HAP-1 (cell line): ENCODE results near the gene NOS2.
"Not testable (repeated sequence)": the region's sequence is repeated elsewhere in the genome, so short reads cannot be mapped to it uniquely, and the experiment has no call there.

Experiments used
- DNase-seq, 2 experiments: peaks; one replicate each; pipeline ENCODE4 v3.0.0-alpha.2; 2016 to 2020; ENCODE audit warnings: low spot score in 2 of 2
- H3K27me3 ChIP-seq: fragments of 250-450 bp; sonication (Bioruptor Pico); 2 replicates; pipeline ENCODE4 v1.5.1; 2020; ENCODE audit warnings: low read depth, mild to moderate bottlenecking, moderate library complexity
- H3K36me3 ChIP-seq: fragments of 250-450 bp; sonication (Bioruptor Pico); replicated peaks from 2 replicates; pipeline ENCODE4 v1.5.1; 2020; ENCODE audit warnings: mild to moderate bottlenecking
- H3K4me1 ChIP-seq: fragments of 250-450 bp; sonication (Bioruptor Pico); 2 replicates; pipeline ENCODE4 v1.5.1; 2020; ENCODE audit warnings: mild to moderate bottlenecking
- H3K4me3 ChIP-seq: fragments of 250-450 bp; sonication (Bioruptor Pico); 2 replicates; pipeline ENCODE4 v1.5.1; 2020; ENCODE audit warnings: mild to moderate bottlenecking, moderate library complexity
- H3K9me3 ChIP-seq: fragments of 250-450 bp; sonication (Bioruptor Pico); 2 replicates; pipeline ENCODE4 v1.5.1; 2020; ENCODE audit warnings: mild to moderate bottlenecking, moderate library complexity
- in situ Hi-C: fragments of 300-500 bp; cut with MboI; formaldehyde crosslinking; loops from 3 replicates; pipeline ENCODE4 v1.14.3; 2020; ENCODE audit warnings: low sequenced_read_pairs, inconsistent platforms, mixed read lengths

Gene NOS2

GRCh38 chr17:27800522-27800921 lies at the start of gene NOS2:
Gene NOS2, minus strand, starts transcription at chr17:27800529. Its CDS starts 1,720 bp downstream, at chr17:27798809.
- 0 out of 2 replicates have a peak, but pooled peaks cover under 1% of the 10 kb centered on the region for H3K4me1 ChIP-seq
- no peaks in the 10 kb centered on the region; the same call in 1 of the 2 replicates for H3K27me3 ChIP-seq
- in situ Hi-C loops: loop anchor here (5.0 to 25.0 kb wide), 3 partner anchors 56 to 237 kb away; partner anchors contain the start of gene NLK
- DNase-seq: no peak
- H3K36me3 ChIP-seq: no peaks in the 10 kb centered on the region
- no peak within 1 kb of the TSS for H3K4me3 ChIP-seq
- H3K9me3 ChIP-seq: no peaks in the 10 kb centered on the region

GRCh38 chr17:27849474-27850185 lies 49.3 kb upstream of the NOS2 start:
- in situ Hi-C loops: loop anchor here (25.0 kb wide), 2 partner anchors 162 to 612 kb away; no protein-coding TSS in a partner anchor
- no peaks in the 10 kb centered on the region for H3K4me1 ChIP-seq
- H3K4me3 ChIP-seq: no peak overlapping the region
- no peaks in the 10 kb centered on the region for H3K9me3 ChIP-seq
- H3K27me3 ChIP-seq: no peaks in the 10 kb centered on the region; the same call in 1 of the 2 replicates
- no peak for DNase-seq
- no peaks in the 10 kb centered on the region for H3K36me3 ChIP-seq

DNA sequence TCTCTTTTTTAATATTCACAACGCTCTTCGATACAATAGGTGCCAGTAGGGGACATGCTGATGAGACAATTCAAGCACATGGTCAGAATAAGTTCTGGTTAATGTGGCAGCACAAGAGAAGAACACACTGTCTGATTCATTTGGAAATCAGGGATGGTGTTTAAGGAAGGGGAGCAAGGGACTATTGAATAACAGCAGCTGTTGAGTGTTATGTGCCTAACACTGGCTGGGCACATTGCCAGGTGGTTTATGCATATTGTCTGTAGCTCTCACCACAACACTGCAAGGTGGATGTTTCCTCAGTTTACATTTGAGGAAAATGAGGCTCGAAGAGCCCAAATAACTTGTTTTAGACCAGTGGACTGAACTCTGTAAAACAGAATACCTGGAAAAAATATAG lies 48.6 kb upstream of the NOS2 start:
- H3K27me3 ChIP-seq: no peaks in the 10 kb centered on the region; the same call in 1 of the 2 replicates
- in situ Hi-C loops: loop anchor here (25.0 kb wide), 1 partner anchor 612 kb away; no protein-coding TSS in a partner anchor
- peak in 1 of 2 experiments; percentile 32 for DNase-seq
- H3K4me3 ChIP-seq: no peak overlapping the region
- no peaks in the 10 kb centered on the region for H3K4me1 ChIP-seq
- no peaks in the 10 kb centered on the region for H3K9me3 ChIP-seq
- no peaks in the 10 kb centered on the region for H3K36me3 ChIP-seq

DNA sequence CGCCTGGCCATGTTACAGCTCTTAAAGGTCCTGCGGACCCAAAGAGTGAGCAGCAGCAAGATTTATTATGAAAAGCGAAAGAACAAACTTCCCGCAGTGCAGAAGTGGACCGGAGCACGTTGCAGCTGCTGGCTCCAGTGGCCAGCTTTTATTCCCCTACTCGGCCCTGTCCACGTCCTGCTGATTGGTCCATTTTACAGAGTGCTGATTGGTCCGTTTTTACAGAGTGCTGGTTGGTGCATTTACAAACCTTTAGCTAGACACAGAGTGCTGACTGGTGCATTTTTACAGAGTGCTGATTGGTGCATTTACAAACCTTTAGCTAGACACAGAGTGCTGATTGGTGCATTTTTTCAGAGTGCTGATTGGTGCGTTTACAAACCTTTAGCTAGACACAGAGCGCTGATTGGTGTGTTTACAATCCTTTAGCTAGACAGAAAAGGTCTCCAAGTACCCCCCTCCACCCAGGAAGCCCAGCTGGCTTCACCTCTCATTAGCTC lies 46.5 kb upstream of the NOS2 start:
- in situ Hi-C loops: loop anchor here (25.0 kb wide), 1 partner anchor 610 kb away; no protein-coding TSS in a partner anchor
- DNase-seq, H3K4me3 ChIP-seq, H3K36me3 ChIP-seq, H3K27me3 ChIP-seq, H3K9me3 ChIP-seq, H3K4me1 ChIP-seq: not testable (repeated sequence)

GRCh38 chr17:27846042-27846655 lies 45.8 kb upstream of the NOS2 start:
- Histone ChIP-seq H3K4me3 (no peak overlapping the region), H3K9me3 (no peaks in the 10 kb centered on the region), H3K36me3 (no peaks in the 10 kb centered on the region), H3K4me1 (no peaks in the 10 kb centered on the region), H3K27me3 (no peaks in the 10 kb centered on the region; the same call in 1 of the 2 replicates)
- in situ Hi-C loops: loop anchor here (25.0 kb wide), 1 partner anchor 609 kb away; no protein-coding TSS in a partner anchor
- DNase-seq: no peak

- no peaks in the 10 kb centered on the region for H3K4me1 ChIP-seq
- H3K4me3 ChIP-seq: no peak overlapping the region
- no peak for DNase-seq
- no peaks in the 10 kb centered on the region for H3K36me3 ChIP-seq
- no peaks in the 10 kb centered on the region; the same call in 1 of the 2 replicates for H3K27me3 ChIP-seq
- in situ Hi-C loops: loop anchor here (25.0 kb wide), 1 partner anchor 608 kb away; no protein-coding TSS in a partner anchor
- H3K9me3 ChIP-seq: no peaks in the 10 kb centered on the region
These were observed 45.1 kb upstream of the NOS2 start for GRCh38 chr17:27845264-27846041.

DNA sequence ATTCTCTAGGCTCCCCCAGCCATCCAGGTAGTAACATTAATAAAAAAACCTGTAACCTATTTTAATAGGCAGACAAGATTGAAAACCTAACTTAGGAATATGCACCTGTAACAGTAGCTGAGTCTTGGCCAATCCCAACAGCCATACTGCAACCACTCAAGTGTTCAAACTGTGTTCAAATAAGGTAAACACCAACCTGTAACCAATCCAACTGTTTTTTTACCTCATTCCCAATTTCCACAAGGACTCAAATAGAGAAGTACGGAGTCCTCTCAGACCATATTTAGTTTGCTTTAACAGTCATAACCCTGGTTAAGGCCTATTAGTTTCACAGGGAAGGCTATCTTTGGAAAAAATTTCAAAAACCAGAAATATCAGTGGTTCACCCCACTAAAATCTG lies 40.4 kb upstream of the NOS2 start:
- DNase-seq: no peak
- H3K4me1 ChIP-seq: no peaks in the 10 kb centered on the region
- no peaks in the 10 kb centered on the region for H3K27me3 ChIP-seq
- H3K9me3 ChIP-seq: no peaks in the 10 kb centered on the region
- H3K4me3 ChIP-seq: no peak overlapping the region
- in situ Hi-C loops: loop anchor here (25.0 kb wide), 1 partner anchor 603 kb away; no protein-coding TSS in a partner anchor
- H3K36me3 ChIP-seq: no peaks in the 10 kb centered on the region

- in situ Hi-C loops: loop anchor here (25.0 kb wide), 1 partner anchor 603 kb away; no protein-coding TSS in a partner anchor
- H3K27me3 ChIP-seq, DNase-seq: not testable (repeated sequence)
These were observed 40.0 kb upstream of the NOS2 start for GRCh38 chr17:27840406-27840678.

GRCh38 chr17:27839571-27840405 lies 39.5 kb upstream of the NOS2 start:
- in situ Hi-C loops: loop anchor here (25.0 kb wide), 1 partner anchor 602 kb away; no protein-coding TSS in a partner anchor
- H3K9me3 ChIP-seq: not testable (repeated sequence)

More at GRCh38 chr17:27840406-27840678, 40.0 kb upstream of the NOS2 start:
- H3K4me1 ChIP-seq, H3K4me3 ChIP-seq, H3K9me3 ChIP-seq, H3K36me3 ChIP-seq: not testable (repeated sequence)

GRCh38 chr17:27838607-27839006 lies 38.3 kb upstream of the NOS2 start:
- peak; percentile 10 to 36 for DNase-seq
- in situ Hi-C loops: loop anchor here (25.0 kb wide), 1 partner anchor 601 kb away; no protein-coding TSS in a partner anchor
- H3K27me3 ChIP-seq: not testable (repeated sequence)

More at GRCh38 chr17:27839571-27840405, 39.5 kb upstream of the NOS2 start:
- not testable (repeated sequence) for H3K4me1 ChIP-seq, H3K27me3 ChIP-seq, H3K4me3 ChIP-seq, DNase-seq, H3K36me3 ChIP-seq

GRCh38 chr17:27837769-27838168 lies 37.4 kb upstream of the NOS2 start:
- not testable (repeated sequence) for H3K4me1 ChIP-seq, H3K27me3 ChIP-seq, H3K9me3 ChIP-seq, DNase-seq, H3K4me3 ChIP-seq, H3K36me3 ChIP-seq
- in situ Hi-C loops: loop anchor here (25.0 kb wide), 1 partner anchor 600 kb away; no protein-coding TSS in a partner anchor

More at GRCh38 chr17:27838607-27839006, 38.3 kb upstream of the NOS2 start:
- H3K9me3 ChIP-seq, H3K36me3 ChIP-seq, H3K4me1 ChIP-seq, H3K4me3 ChIP-seq: not testable (repeated sequence)

DNA sequence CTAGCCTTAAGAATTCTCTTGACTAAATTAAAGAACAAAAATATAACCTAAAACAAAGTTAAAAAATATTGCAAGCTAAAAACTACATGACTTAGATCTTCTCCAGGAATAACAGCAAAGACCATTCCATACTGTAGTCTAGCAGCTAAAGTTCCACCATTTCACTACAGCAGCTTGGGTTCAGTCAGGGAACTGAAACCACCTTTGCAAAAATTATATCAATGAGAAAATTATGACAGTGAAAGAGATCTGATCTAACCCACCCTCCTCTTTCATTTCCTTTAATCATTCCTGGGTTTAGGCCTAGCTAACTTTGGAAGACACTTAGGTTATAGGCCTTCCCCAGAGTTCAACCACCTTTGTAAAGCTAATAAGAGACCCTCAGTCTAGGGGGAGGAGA lies 36.3 kb upstream of the NOS2 start:
- H3K4me3 ChIP-seq: no peak overlapping the region
- no peaks in the 10 kb centered on the region for H3K4me1 ChIP-seq
- in situ Hi-C loops: loop anchor here (25.0 kb wide), 1 partner anchor 599 kb away; no protein-coding TSS in a partner anchor
- no peaks in the 10 kb centered on the region for H3K36me3 ChIP-seq
- H3K27me3 ChIP-seq: no peaks in the 10 kb centered on the region
- H3K9me3 ChIP-seq: no peaks in the 10 kb centered on the region
- no peak for DNase-seq
